SU-DHL-6 (cell line): ENCODE results near the gene ARVCF.

Experiments
- H2AFZ ChIP-seq: fragments of 200-600 bp; sonication (generic); 2 replicates; pipeline ENCODE4 v1.6.1; 2014; ENCODE audit warnings: low read depth, mild to moderate bottlenecking, moderate library complexity, mixed read lengths, antibody characterized with exemption, low read length; ENCODE audit not compliant: severe bottlenecking
- H3F3A ChIP-seq: fragments of 200-600 bp; shearing (Covaris generic); 2 replicates; pipeline ENCODE4 v1.6.0; 2016; ENCODE audit warnings: antibody characterized with exemption, mild to moderate bottlenecking; ENCODE audit not compliant: insufficient read depth
- H3K27ac ChIP-seq: fragments of 200-600 bp; sonication (generic); 2 replicates; pipeline ENCODE4 v1.5.1; 2016; ENCODE audit warnings: low read depth, mild to moderate bottlenecking, low read length, moderate library complexity, mixed read lengths
- H3K27me3 ChIP-seq: fragments of 200-600 bp; sonication (generic), shearing (Covaris generic); 2 replicates; pipeline ENCODE4 v1.6.0; 2014; ENCODE audit warnings: mild to moderate bottlenecking, low read length
- H3K36me3 ChIP-seq: fragments of 200-600 bp; sonication (generic); 2 replicates; pipeline ENCODE4 v1.6.1; 2014; ENCODE audit warnings: mild to moderate bottlenecking, low read length, mixed read lengths
- H3K4me2 ChIP-seq: fragments of 300-600, 200-600 bp; shearing (Covaris generic), sonication (generic); 2 replicates; pipeline ENCODE4 v1.6.0; 2014; ENCODE audit warnings: low read length, low read depth, mild to moderate bottlenecking; ENCODE audit not compliant: poor library complexity, severe bottlenecking
- H3K4me3 ChIP-seq: fragments of 200-600 bp; sonication (generic); 2 replicates; pipeline ENCODE4 v1.5.1; 2014; ENCODE audit warnings: antibody characterized with exemption, low read length, mild to moderate bottlenecking, mixed read lengths; ENCODE audit not compliant: insufficient read depth, poor library complexity, severe bottlenecking
- H3K79me2 ChIP-seq: fragments of 200-600 bp; sonication (generic); 2 replicates; pipeline ENCODE4 v1.6.1; 2014; ENCODE audit warnings: mild to moderate bottlenecking, low read length, moderate library complexity; ENCODE audit not compliant: insufficient read depth
- H3K9ac ChIP-seq: fragments of 200-600 bp; sonication (generic); 2 replicates; pipeline ENCODE4 v1.7.0; 2014; ENCODE audit warnings: mild to moderate bottlenecking, low read length
- H3K9me2 ChIP-seq: fragments of 200-600 bp; sonication (generic); replicated peaks from 2 replicates; pipeline ENCODE4 v1.6.1; 2014; ENCODE audit warnings: low read length; ENCODE audit not compliant: insufficient read depth
- H3K9me3 ChIP-seq: fragments of 200-600 bp; sonication (generic); 2 replicates; pipeline ENCODE4 v1.6.1; 2014; ENCODE audit warnings: low read length, mixed read lengths; ENCODE audit not compliant: insufficient read depth
- H4K20me1 ChIP-seq: fragments of 200-600 bp; sonication (generic); 2 replicates; pipeline ENCODE4 v1.6.1; 2014; ENCODE audit warnings: low read depth, mild to moderate bottlenecking, antibody characterized with exemption, low read length, moderate library complexity, mixed read lengths
- EZH2phosphoT487 ChIP-seq: fragments of 200-600 bp; sonication (generic), shearing (Covaris generic); conservative IDR thresholded peaks from 2 replicates; pipeline ENCODE4 v1.6.1; 2018; ENCODE audit warnings: mild to moderate bottlenecking, antibody characterized with exemption, low read length, moderate library complexity, mixed read lengths
- TF ChIP-seq, protein P1 (sequence below): fragments of 200-600 bp; sonication (generic); IDR thresholded peaks from one replicate; pipeline ENCODE4 v1.5.1; 2017; ENCODE audit warnings: antibody characterized with exemption, mild to moderate bottlenecking, low read length, moderate library complexity; ENCODE audit not compliant: insufficient read depth, poor library complexity, severe bottlenecking

Gene ARVCF

DNA sequence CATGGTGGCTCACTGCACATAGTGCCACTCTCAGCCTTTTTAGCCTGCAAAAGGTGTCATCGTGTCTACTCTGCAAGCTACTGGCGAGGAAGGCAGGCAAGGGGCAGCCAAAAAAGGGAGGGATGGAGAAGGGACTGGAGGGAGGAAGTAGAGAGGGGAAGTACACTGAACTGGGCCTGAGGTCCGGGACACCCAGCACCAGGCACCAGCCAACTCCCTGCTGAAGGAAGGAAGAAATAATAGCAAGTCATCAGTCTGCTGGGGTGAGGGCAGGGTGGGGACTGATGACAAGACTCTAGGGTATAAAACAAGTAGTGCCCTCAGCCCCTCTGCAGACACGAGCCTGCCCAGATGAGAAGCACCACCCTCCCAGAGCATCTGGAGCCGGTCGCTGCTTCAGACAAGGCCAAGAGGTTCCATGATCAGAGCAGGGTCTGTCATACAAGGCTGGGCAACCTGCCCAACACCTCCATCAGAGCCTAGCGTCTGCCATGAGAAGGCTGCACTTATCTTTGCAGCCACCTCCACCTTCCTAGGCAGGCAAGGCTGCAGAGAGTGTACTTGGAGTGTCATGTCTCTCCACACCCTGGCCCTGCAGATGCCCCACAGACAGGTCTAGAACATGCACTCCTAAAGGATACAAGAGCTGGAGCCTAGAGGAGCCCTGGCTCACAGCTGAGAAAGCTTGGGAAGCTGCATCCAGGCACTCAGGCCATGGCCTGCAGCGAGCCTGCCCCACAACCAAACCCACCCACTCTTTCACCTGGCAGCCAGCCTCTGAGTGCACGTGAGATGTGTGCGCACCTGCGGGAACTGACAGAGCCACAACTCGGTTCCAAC is 84.0 kb downstream of the ARVCF start:
- H3K27ac ChIP-seq = no peak overlapping the region
- no peaks in the 10 kb centered on the region for H3K79me2 ChIP-seq
- no peaks in the 10 kb centered on the region for H3K27me3 ChIP-seq
- H4K20me1 ChIP-seq = no peaks in the 10 kb centered on the region
- H3K9me2 ChIP-seq = no peaks in the 10 kb centered on the region
- H3K9ac ChIP-seq = no peak overlapping the region
- H3K36me3 ChIP-seq = no peaks in the 10 kb centered on the region
- H3K4me2 ChIP-seq = no peak overlapping the region
- no peaks in the 10 kb centered on the region for H3K9me3 ChIP-seq
- H3K4me3 ChIP-seq = no peak overlapping the region
- H2AFZ ChIP-seq = no peak overlapping the region
- no peak for TF ChIP-seq EZH2phosphoT487
- TF ChIP-seq, protein P1, sequence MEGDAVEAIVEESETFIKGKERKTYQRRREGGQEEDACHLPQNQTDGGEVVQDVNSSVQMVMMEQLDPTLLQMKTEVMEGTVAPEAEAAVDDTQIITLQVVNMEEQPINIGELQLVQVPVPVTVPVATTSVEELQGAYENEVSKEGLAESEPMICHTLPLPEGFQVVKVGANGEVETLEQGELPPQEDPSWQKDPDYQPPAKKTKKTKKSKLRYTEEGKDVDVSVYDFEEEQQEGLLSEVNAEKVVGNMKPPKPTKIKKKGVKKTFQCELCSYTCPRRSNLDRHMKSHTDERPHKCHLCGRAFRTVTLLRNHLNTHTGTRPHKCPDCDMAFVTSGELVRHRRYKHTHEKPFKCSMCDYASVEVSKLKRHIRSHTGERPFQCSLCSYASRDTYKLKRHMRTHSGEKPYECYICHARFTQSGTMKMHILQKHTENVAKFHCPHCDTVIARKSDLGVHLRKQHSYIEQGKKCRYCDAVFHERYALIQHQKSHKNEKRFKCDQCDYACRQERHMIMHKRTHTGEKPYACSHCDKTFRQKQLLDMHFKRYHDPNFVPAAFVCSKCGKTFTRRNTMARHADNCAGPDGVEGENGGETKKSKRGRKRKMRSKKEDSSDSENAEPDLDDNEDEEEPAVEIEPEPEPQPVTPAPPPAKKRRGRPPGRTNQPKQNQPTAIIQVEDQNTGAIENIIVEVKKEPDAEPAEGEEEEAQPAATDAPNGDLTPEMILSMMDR = no peak
- H3F3A ChIP-seq = no peaks in the 10 kb centered on the region

- Histone ChIP-seq H3K79me2 (no peaks in the 10 kb centered on the region), H3K9me2 (no peaks in the 10 kb centered on the region), H3K27ac (no peak overlapping the region), H3K27me3 (no peaks in the 10 kb centered on the region), H4K20me1 (no peaks in the 10 kb centered on the region), H3K9ac (no peak overlapping the region), H2AFZ (no peak overlapping the region), H3F3A (no peaks in the 10 kb centered on the region), H3K4me2 (no peak overlapping the region), H3K4me3 (no peak overlapping the region), H3K9me3 (no peaks in the 10 kb centered on the region), H3K36me3 (no peaks in the 10 kb centered on the region)
- TF ChIP-seq, protein P1 = no peak
- TF ChIP-seq EZH2phosphoT487 = no peak
These were observed 85.1 kb downstream of the ARVCF start for GRCh38 chr22:19931514-19931913.

GRCh38 chr22:19930551-19931486 is 85.8 kb downstream of the ARVCF start:
- H3K9me2 ChIP-seq = no peaks in the 10 kb centered on the region
- H3K36me3 ChIP-seq = no peaks in the 10 kb centered on the region
- no peaks in the 10 kb centered on the region for H3F3A ChIP-seq
- H3K4me3 ChIP-seq = no peak overlapping the region
- H4K20me1 ChIP-seq = no peaks in the 10 kb centered on the region
- no peak for TF ChIP-seq EZH2phosphoT487
- H3K4me2 ChIP-seq = no peak overlapping the region
- no peak overlapping the region for H3K9ac ChIP-seq
- H3K27ac ChIP-seq = no peak overlapping the region
- H3K9me3 ChIP-seq = no peaks in the 10 kb centered on the region
- H2AFZ ChIP-seq = no peak overlapping the region
- H3K27me3 ChIP-seq = no peaks in the 10 kb centered on the region
- H3K79me2 ChIP-seq = no peaks in the 10 kb centered on the region
